SK-N-SH (cell line): Measurements from ENCODE around the gene COL23A1. TPM values are rescaled to one million over a fixed set of nuclear protein-coding genes. Genes with fewer than 3 reads are reported as not detected.

ENCODE experiments used
- CTCF ChIA-PET: fragments of 300-600, 350-600 bp; formaldehyde crosslinking; extraction: SDS; loops from one replicate; lab custom pipeline; 2021; lab: Yijun Ruan, JAX
- POLR2A ChIA-PET: fragments of 350-600 bp; sonication (Branson Sonifier 250); formaldehyde crosslinking; extraction: SDS; loops from one replicate; lab custom pipeline; 2020; ENCODE audit warnings: antibody characterized with exemption, inconsistent platforms; lab: Yijun Ruan, JAX
- DNase-seq: peaks from one replicate; pipeline ENCODE4 v3.0.0; 2012
- H2AFZ ChIP-seq: fragments of 200-600 bp; sonication (generic); 2 replicates; pipeline ENCODE4 v1.8.1; 2016; ENCODE audit warnings: antibody characterized with exemption, mild to moderate bottlenecking, low read depth
- H3F3A ChIP-seq: fragments of 200-600 bp; sonication (generic); replicated peaks from 2 replicates; pipeline ENCODE3; 2016; ENCODE audit warnings: antibody characterized with exemption, mild to moderate bottlenecking; ENCODE audit not compliant: insufficient read depth
- H3K27ac ChIP-seq, 2 experiments: fragments of 200-500 bp in 1 of 2; fragments of 200-600 bp in 1 of 2; sonication (Bioruptor generic) in 1 of 2; sonication (generic), shearing (Covaris generic) in 1 of 2; 2 replicates each; pipeline versions ENCODE4 v1.5.1 to v1.6.1; 2014 to 2016; ENCODE audit warnings: low read depth in 2 of 2, inconsistent platforms in 1 of 2, low read length in 1 of 2, mild to moderate bottlenecking in 1 of 2, mixed read lengths in 1 of 2
- H3K27me3 ChIP-seq: fragments of 200-600 bp; sonication (generic), shearing (Covaris generic); 2 replicates; pipeline ENCODE4 v1.6.1; 2016; ENCODE audit warnings: mixed run types; ENCODE audit not compliant: insufficient read depth
- H3K36me3 ChIP-seq, 2 experiments: fragments of 200-500 bp in 1 of 2; fragments of 200-600 bp in 1 of 2; sonication (Bioruptor generic) in 1 of 2; sonication (generic) in 1 of 2; replicated peaks in 1 of 2; 2 replicates each; pipeline versions ENCODE3 to v1.5.1; 2014 to 2016; ENCODE audit warnings: low read length in 1 of 2, mild to moderate bottlenecking in 1 of 2; ENCODE audit not compliant: insufficient read depth in 2 of 2, control insufficient read depth in 1 of 2
- H3K4me1 ChIP-seq, 2 experiments: fragments of 200-500 bp in 1 of 2; fragments of 200-600 bp in 1 of 2; sonication (Bioruptor generic) in 1 of 2; sonication (generic), shearing (Covaris generic) in 1 of 2; 2 replicates each; pipeline versions ENCODE4 v1.5.1 to v1.6.1; 2014 to 2016; ENCODE audit warnings: low read depth in 1 of 2, low read length in 1 of 2, mixed run types in 1 of 2; ENCODE audit not compliant: insufficient read depth in 2 of 2, control insufficient read depth in 1 of 2
- H3K4me2 ChIP-seq: fragments of 200-600 bp; sonication (generic), shearing (Covaris generic); 2 replicates; pipeline ENCODE4 v1.6.1; 2017; ENCODE audit warnings: mixed run types
- H3K4me3 ChIP-seq, 2 experiments: fragments of 200-500 bp in 1 of 2; fragments of 200-600 bp in 1 of 2; sonication (Bioruptor generic) in 1 of 2; sonication (generic), shearing (Covaris generic) in 1 of 2; 2 replicates each; pipeline versions ENCODE4 v1.5.1 to v1.8.1; 2014 to 2016; ENCODE audit warnings: low read depth in 2 of 2, inconsistent platforms in 1 of 2, low read length in 1 of 2, mild to moderate bottlenecking in 1 of 2, mixed read lengths in 1 of 2, moderate library complexity in 1 of 2
- H3K79me2 ChIP-seq: fragments of 200-600 bp; sonication (generic); 2 replicates; pipeline ENCODE4 v1.8.1; 2017; ENCODE audit warnings: mild to moderate bottlenecking; ENCODE audit not compliant: insufficient read depth
- H3K9ac ChIP-seq: fragments of 200-600 bp; sonication (generic); 2 replicates; pipeline ENCODE4 v1.6.1; 2017; ENCODE audit warnings: mixed run types
- H3K9me2 ChIP-seq: fragments of 200-600 bp; sonication (generic); 2 replicates; pipeline ENCODE4 v1.6.1; 2017; ENCODE audit warnings: mixed run types
- H3K9me3 ChIP-seq: fragments of 200-600 bp; sonication (generic); 2 replicates; pipeline ENCODE4 v1.6.1; 2017; ENCODE audit warnings: mixed run types, mild to moderate bottlenecking, moderate library complexity
- H4K20me1 ChIP-seq: fragments of 200-600 bp; sonication (generic); 2 replicates; pipeline ENCODE4 v1.6.1; 2017; ENCODE audit warnings: mild to moderate bottlenecking, mixed run types; ENCODE audit not compliant: insufficient read depth
- CHD2 ChIP-seq: fragments of 150-350 bp; IDR thresholded peaks from 2 replicates; pipeline ENCODE4 v1.6.1; 2018; ENCODE audit warnings: low read length; ENCODE audit not compliant: partially characterized antibody
- EP300 ChIP-seq, 2 experiments: IDR thresholded peaks; 2 replicates each; pipeline versions ENCODE4 v1.4.0 to v1.6.1; 2012; ENCODE audit warnings: borderline replicate concordance in 1 of 2, low read depth in 1 of 2, low read length in 1 of 2
- EZH2phosphoT487 ChIP-seq: fragments of 200-600 bp; sonication (generic); IDR thresholded peaks from 2 replicates; pipeline ENCODE4 v1.6.1; 2017; ENCODE audit warnings: low read depth, mixed run types, mild to moderate bottlenecking, antibody characterized with exemption, moderate library complexity, borderline replicate concordance
- FOSL2 ChIP-seq: IDR thresholded peaks from 2 replicates; pipeline ENCODE4 v1.4.0; 2012; ENCODE audit warnings: low read depth, mild to moderate bottlenecking, moderate library complexity, borderline replicate concordance
- FOXJ3 ChIP-seq: sonication (generic); formaldehyde crosslinking; IDR thresholded peaks from 2 replicates; pipeline ENCODE4 v1.5.1; 2020; ENCODE audit warnings: mild to moderate bottlenecking, missing genetic modification reagents
- GABPA ChIP-seq: IDR thresholded peaks from 2 replicates; pipeline ENCODE4 v1.4.0; 2012; ENCODE audit warnings: low read depth, mild to moderate bottlenecking
- JUND ChIP-seq: IDR thresholded peaks from 2 replicates; pipeline ENCODE4 v1.4.0; 2012
- MXI1 ChIP-seq: IDR thresholded peaks from 2 replicates; pipeline ENCODE4 v1.6.1; 2012; ENCODE audit warnings: mild to moderate bottlenecking, low read depth, low read length, improper control_type of control experiment
- PBX3 ChIP-seq: IDR thresholded peaks from 2 replicates; pipeline ENCODE4; 2012
- RCOR1 ChIP-seq: fragments of 150-350 bp; IDR thresholded peaks from 2 replicates; pipeline ENCODE4 v1.6.1; 2017; ENCODE audit warnings: antibody characterized with exemption, low read length
- RFX5 ChIP-seq: IDR thresholded peaks from 2 replicates; pipeline ENCODE4 v1.6.1; 2012; ENCODE audit warnings: mild to moderate bottlenecking, improper control_type of control experiment, low read length
- RXRA ChIP-seq: IDR thresholded peaks from 2 replicates; pipeline ENCODE4 v1.4.0; 2012; ENCODE audit warnings: low read depth, mild to moderate bottlenecking, borderline replicate concordance
- SMC3 ChIP-seq: IDR thresholded peaks from 2 replicates; pipeline ENCODE4 v1.6.1; 2012; ENCODE audit warnings: low read depth, low read length, improper control_type of control experiment
- TCF12 ChIP-seq: IDR thresholded peaks from 2 replicates; pipeline ENCODE4 v1.4.0; 2012
- WGBS: methylation state at CpG from one replicate; pipeline ENCODE4 v1.1.6; 2017; ENCODE audit warnings: low lambda C conversion rate; 5-methylcytosine and 5-hydroxymethylcytosine counted together
- polyA plus RNA-seq, 3 experiments: library from polyadenylated mRNA; depleted of rRNA; stranded (reverse); fragments of >200 nt; gene quantifications; 2 replicates each; pipeline ENCODE4 v1.2.3, GENCODE V29; 2012
- TF ChIP-seq, protein P1 (sequence below): IDR thresholded peaks from 2 replicates; pipeline ENCODE4 v1.6.1; 2012; ENCODE audit warnings: mild to moderate bottlenecking, low read depth, low read length, moderate library complexity
- TF ChIP-seq, protein P2 (sequence below): fragments of 150-350 bp; IDR thresholded peaks from 2 replicates; pipeline ENCODE4 v1.6.1; 2016; ENCODE audit warnings: mild to moderate bottlenecking, low read depth, low read length
- TF ChIP-seq, protein P3 (sequence below): IDR thresholded peaks from 2 replicates; pipeline ENCODE4 v1.4.0; 2012; ENCODE audit warnings: low read depth

The COL23A1 gene
- polyA plus RNA-seq, 1 of the 3 experiments (the other 2 are of a cell fraction): 0.10 TPM

- H3K27ac ChIP-seq: no peak overlapping the region; a peak in 1 of 4 replicates
- DNase-seq: no peak
- H3K9ac ChIP-seq: no peak overlapping the region
- peaks cover 86% of the 10 kb centered on the region for H4K20me1 ChIP-seq
- POLR2A ChIA-PET: no interaction called here
- TF ChIP-seq EZH2phosphoT487 (no peak), FOXJ3 (CRISPR knock-in tag) (no peak), CHD2 (no peak), EP300 (IDR thresholded peaks at IDR 0.05; ENCODE audit: borderline replicate concordance in 1 of 2, low read depth in 1 of 2, low read length in 1 of 2) (no peak), RFX5 (no peak), RXRA (no peak), SMC3 (no peak), RCOR1 (no peak), TCF12 (no peak), FOSL2 (no peak), GABPA (no peak), PBX3 (no peak), JUND (no peak), MXI1 (no peak)
- TF ChIP-seq, protein P1, sequence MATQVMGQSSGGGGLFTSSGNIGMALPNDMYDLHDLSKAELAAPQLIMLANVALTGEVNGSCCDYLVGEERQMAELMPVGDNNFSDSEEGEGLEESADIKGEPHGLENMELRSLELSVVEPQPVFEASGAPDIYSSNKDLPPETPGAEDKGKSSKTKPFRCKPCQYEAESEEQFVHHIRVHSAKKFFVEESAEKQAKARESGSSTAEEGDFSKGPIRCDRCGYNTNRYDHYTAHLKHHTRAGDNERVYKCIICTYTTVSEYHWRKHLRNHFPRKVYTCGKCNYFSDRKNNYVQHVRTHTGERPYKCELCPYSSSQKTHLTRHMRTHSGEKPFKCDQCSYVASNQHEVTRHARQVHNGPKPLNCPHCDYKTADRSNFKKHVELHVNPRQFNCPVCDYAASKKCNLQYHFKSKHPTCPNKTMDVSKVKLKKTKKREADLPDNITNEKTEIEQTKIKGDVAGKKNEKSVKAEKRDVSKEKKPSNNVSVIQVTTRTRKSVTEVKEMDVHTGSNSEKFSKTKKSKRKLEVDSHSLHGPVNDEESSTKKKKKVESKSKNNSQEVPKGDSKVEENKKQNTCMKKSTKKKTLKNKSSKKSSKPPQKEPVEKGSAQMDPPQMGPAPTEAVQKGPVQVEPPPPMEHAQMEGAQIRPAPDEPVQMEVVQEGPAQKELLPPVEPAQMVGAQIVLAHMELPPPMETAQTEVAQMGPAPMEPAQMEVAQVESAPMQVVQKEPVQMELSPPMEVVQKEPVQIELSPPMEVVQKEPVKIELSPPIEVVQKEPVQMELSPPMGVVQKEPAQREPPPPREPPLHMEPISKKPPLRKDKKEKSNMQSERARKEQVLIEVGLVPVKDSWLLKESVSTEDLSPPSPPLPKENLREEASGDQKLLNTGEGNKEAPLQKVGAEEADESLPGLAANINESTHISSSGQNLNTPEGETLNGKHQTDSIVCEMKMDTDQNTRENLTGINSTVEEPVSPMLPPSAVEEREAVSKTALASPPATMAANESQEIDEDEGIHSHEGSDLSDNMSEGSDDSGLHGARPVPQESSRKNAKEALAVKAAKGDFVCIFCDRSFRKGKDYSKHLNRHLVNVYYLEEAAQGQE: no peak
- TF ChIP-seq, protein P2, sequence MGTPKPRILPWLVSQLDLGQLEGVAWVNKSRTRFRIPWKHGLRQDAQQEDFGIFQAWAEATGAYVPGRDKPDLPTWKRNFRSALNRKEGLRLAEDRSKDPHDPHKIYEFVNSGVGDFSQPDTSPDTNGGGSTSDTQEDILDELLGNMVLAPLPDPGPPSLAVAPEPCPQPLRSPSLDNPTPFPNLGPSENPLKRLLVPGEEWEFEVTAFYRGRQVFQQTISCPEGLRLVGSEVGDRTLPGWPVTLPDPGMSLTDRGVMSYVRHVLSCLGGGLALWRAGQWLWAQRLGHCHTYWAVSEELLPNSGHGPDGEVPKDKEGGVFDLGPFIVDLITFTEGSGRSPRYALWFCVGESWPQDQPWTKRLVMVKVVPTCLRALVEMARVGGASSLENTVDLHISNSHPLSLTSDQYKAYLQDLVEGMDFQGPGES: no peak
- TF ChIP-seq, protein P3, sequence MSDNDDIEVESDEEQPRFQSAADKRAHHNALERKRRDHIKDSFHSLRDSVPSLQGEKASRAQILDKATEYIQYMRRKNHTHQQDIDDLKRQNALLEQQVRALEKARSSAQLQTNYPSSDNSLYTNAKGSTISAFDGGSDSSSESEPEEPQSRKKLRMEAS: no peak
- no peaks in the 10 kb centered on the region for H3K9me2 ChIP-seq
- H3K4me2 ChIP-seq: no peak overlapping the region
- CTCF ChIA-PET: no interaction called here
- H3K9me3 ChIP-seq: no peaks in the 10 kb centered on the region
- H3K27me3 ChIP-seq: no peaks in the 10 kb centered on the region
- H3K79me2 ChIP-seq: peaks cover 76% of the 10 kb centered on the region
- H3F3A ChIP-seq: peaks cover 7% of the 10 kb centered on the region
- peaks cover 14 to 33% of the 10 kb centered on the region in 2 experiments for H3K4me1 ChIP-seq
- peaks cover 50 to 91% of the 10 kb centered on the region in 2 experiments for H3K36me3 ChIP-seq
- H2AFZ ChIP-seq: no peak overlapping the region
- no peak overlapping the region for H3K4me3 ChIP-seq
- 95% methylated on average over 14 of the region's 18 CpGs for WGBS
These were observed 380.1 kb downstream of the COL23A1 start for GRCh38 chr5:178210073-178210535.
